ENCODE results near the gene QPCTL. TPM values are rescaled to one million over a fixed set of nuclear protein-coding genes. Genes with fewer than 3 reads are reported as not detected.

QPCTL gene
- total and polyA plus RNA-seq, 9 of the 15 experiments (the other 6 are each of a cell fraction or from before 2014, with no cell fraction given): 0.99 to 31.3 (median 12.7) TPM

- TF ChIP-seq DEAF1 (CRISPR knock-in tag; IDR thresholded peaks at IDR 0.05): 0 out of 2 replicates have a peak, but pooled peaks have one; percentile 19
- no peak for TF ChIP-seq TRIM28 (IDR thresholded peaks at IDR 0.05)
- TF ChIP-seq XRCC3 (IDR thresholded peaks at IDR 0.05): no peak
- TF ChIP-seq ZNF431 (CRISPR knock-in tag; IDR thresholded peaks at IDR 0.05): no peak
- no peak; the same call in 1 of the 2 replicates for TF ChIP-seq USF2 (CRISPR knock-in tag; IDR thresholded peaks at IDR 0.05)
- TF ChIP-seq PCBP1 (IDR thresholded peaks at IDR 0.05; ENCODE audit: low read depth, low read length, poor library complexity, severe bottlenecking): peak; percentile 10
- TF ChIP-seq ZBTB7A (IDR thresholded peaks at IDR 0.05; ENCODE audit: borderline replicate concordance, control insufficient read depth, low read depth, low read length): peak; percentile 73
- no peak for TF ChIP-seq ZFX (CRISPR knock-in tag; IDR thresholded peaks at IDR 0.05)
- no peak for TF ChIP-seq MYC (IDR thresholded peaks at IDR 0.05; ENCODE audit: low read depth, low read length)
- TF ChIP-seq MYC (CRISPR knock-in tag; IDR thresholded peaks at IDR 0.05; ENCODE audit: borderline replicate concordance, low read depth): no peak
- no peak for TF ChIP-seq TARDBP (IDR thresholded peaks at IDR 0.05)
- peak; percentile 62 for TF ChIP-seq SMC3 (conservative IDR thresholded peaks at IDR 0.05; ENCODE audit: insufficient read depth, low read depth, low read length)
- TF ChIP-seq ZNF584 (CRISPR knock-in tag; IDR thresholded peaks at IDR 0.05; ENCODE audit: low read depth): no peak
- TF ChIP-seq STAT5A (IDR thresholded peaks at IDR 0.05; ENCODE audit: borderline replicate concordance, low read length): no peak
- no peak for TF ChIP-seq HSF4 (CRISPR knock-in tag; IDR thresholded peaks at IDR 0.05; ENCODE audit: borderline replicate concordance)
- no peak for TF ChIP-seq PRDM10 (IDR thresholded peaks at IDR 0.05; ENCODE audit: partially characterized antibody)
- no peak for TF ChIP-seq FOXA1 (IDR thresholded peaks at IDR 0.05; ENCODE audit: borderline replicate concordance)
- no peak for TF ChIP-seq SRSF9 (IDR thresholded peaks at IDR 0.05; ENCODE audit: borderline replicate concordance, low read depth, low read length)
- TF ChIP-seq IRF9 (tag; IDR thresholded peaks at IDR 0.05): no peak
- TF ChIP-seq, protein P1, sequence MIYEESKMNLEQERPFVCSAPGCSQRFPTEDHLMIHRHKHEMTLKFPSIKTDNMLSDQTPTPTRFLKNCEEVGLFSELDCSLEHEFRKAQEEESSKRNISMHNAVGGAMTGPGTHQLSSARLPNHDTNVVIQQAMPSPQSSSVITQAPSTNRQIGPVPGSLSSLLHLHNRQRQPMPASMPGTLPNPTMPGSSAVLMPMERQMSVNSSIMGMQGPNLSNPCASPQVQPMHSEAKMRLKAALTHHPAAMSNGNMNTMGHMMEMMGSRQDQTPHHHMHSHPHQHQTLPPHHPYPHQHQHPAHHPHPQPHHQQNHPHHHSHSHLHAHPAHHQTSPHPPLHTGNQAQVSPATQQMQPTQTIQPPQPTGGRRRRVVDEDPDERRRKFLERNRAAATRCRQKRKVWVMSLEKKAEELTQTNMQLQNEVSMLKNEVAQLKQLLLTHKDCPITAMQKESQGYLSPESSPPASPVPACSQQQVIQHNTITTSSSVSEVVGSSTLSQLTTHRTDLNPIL (CRISPR knock-in tag; IDR thresholded peaks at IDR 0.05): no peak
These were observed 781 bp downstream of the QPCTL start (continued) for GRCh38 chr19:45693106-45693788.

Data from K562 (cell line).